ENCODE results near the gene GDF7. TPM values are rescaled to one million over a fixed set of nuclear protein-coding genes. Genes with fewer than 3 reads are reported as not detected.

The GDF7 gene
- total RNA-seq, 1 experiment from 2014 or later = 0.11 TPM

GRCh38 chr2:20674309-20674965 lies 7.5 kb downstream of the GDF7 start:
- no peak for DNase-seq (ENCODE audit: low read depth)

GRCh38 chr2:20674974-20675679 lies 8.2 kb downstream of the GDF7 start:
- peak; percentile 94 for DNase-seq (ENCODE audit: low read depth)

- DNase-seq (ENCODE audit: low read depth) = no peak
Observed at GRCh38 chr2:20675701-20676352, 8.9 kb downstream of the GDF7 start.

GRCh38 chr2:20676353-20677215 lies 9.6 kb downstream of the GDF7 start:
- DNase-seq (ENCODE audit: low read depth) = no peak

GRCh38 chr2:20677301-20678085 lies 10.5 kb downstream of the GDF7 start:
- no peak for DNase-seq (ENCODE audit: low read depth)

- DNase-seq (ENCODE audit: low read depth) = no peak
Observed at GRCh38 chr2:20678086-20678395, 11.1 kb downstream of the GDF7 start.

- DNase-seq (ENCODE audit: low read depth) = no peak
Observed at GRCh38 chr2:20678780-20679179, 11.8 kb downstream of the GDF7 start.

- DNase-seq (ENCODE audit: low read depth) = no peak
Observed at GRCh38 chr2:20680744-20681375, 13.9 kb downstream of the GDF7 start.

- DNase-seq (ENCODE audit: low read depth) = no peak
Observed at GRCh38 chr2:20682167-20682920, 15.4 kb downstream of the GDF7 start.

- DNase-seq (ENCODE audit: low read depth) = no peak
Observed at GRCh38 chr2:20684581-20685063, 17.7 kb downstream of the GDF7 start.

- no peak for DNase-seq (ENCODE audit: low read depth)
Observed at GRCh38 chr2:20687260-20687832, 20.4 kb downstream of the GDF7 start.

GRCh38 chr2:20689428-20690264 lies 22.7 kb downstream of the GDF7 start:
- no peak for DNase-seq (ENCODE audit: low read depth)

- no peak for DNase-seq (ENCODE audit: low read depth)
Observed at GRCh38 chr2:20691076-20691734, 24.3 kb downstream of the GDF7 start.

GRCh38 chr2:20692081-20692480 lies 25.1 kb downstream of the GDF7 start:
- no peak for DNase-seq (ENCODE audit: low read depth)

- no peak for DNase-seq (ENCODE audit: low read depth)
Observed at GRCh38 chr2:20693317-20693716, 26.4 kb downstream of the GDF7 start.

- DNase-seq (ENCODE audit: low read depth) = no peak
Observed at GRCh38 chr2:20696366-20696765, 29.4 kb downstream of the GDF7 start.

- no peak for DNase-seq (ENCODE audit: low read depth)
Observed at GRCh38 chr2:20697322-20697934, 30.5 kb downstream of the GDF7 start.
